Measurements from ENCODE around the gene SNX4. TPM values are rescaled to one million over a fixed set of nuclear protein-coding genes. Genes with fewer than 3 reads are reported as not detected.
"Not testable (repeated sequence)": the region's sequence is repeated elsewhere in the genome, so short reads cannot be mapped to it uniquely, and the experiment has no call there.

SNX4 gene
- total RNA-seq (2014; rRNA removed; shearing (Covaris generic)) = 40.5 and 41.8 TPM in 2 replicates

- DNase-seq (ENCODE audit: low read depth) = peak; percentile 95
Observed at GRCh38 chr3:125519678-125520562, at the start of gene SNX4. TSS of gene SNX4 (minus strand) at chr3:125520202. CDS start at chr3:125520172, 30 bp downstream.

- DNase-seq (ENCODE audit: low read depth) = no peak
Observed at GRCh38 chr3:125556314-125556713, 36.3 kb upstream of the SNX4 start.

DNA sequence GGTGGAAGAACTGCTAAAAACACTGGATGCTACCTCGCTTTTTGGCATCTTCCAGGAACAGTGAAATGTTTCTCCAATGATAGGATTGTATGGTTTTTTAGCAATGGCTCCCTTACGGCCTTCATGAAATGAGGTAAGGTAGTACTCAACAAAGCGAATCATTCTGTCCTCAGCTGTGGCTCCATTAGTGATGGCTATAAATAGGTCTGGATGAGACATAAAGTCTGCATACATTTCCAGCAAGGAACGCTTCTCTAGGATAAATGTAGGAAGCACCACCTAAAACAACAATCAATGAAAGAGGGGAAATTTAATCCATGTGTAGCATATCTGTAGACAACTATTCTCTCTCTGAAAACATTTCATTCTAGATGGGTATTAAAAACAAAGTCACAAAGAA is 32.4 kb upstream of the SNX4 start:
- DNase-seq (ENCODE audit: low read depth) = no peak

DNA sequence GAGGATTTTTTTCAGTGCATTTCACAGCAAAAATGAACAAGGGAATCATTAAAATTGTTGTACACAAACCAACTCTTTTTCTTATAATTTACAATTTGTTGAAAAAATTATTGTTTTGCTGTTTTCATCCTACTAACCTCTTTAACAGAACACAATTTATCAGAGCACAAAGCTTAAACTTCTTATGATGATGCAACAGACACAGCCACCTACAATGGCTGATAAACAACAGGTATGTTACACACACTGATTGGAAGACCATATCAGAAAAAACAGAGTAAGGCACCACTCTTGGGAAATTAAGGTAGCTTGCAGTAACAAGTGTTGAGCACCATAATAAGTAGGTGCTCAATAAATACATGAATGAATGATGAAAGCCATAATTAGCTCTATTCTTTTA is 8.9 kb upstream of the SNX4 start:
- no peak for DNase-seq (ENCODE audit: low read depth)

GRCh38 chr3:125525153-125525552 is 5.2 kb upstream of the SNX4 start:
- DNase-seq (ENCODE audit: low read depth) = no peak

DNA sequence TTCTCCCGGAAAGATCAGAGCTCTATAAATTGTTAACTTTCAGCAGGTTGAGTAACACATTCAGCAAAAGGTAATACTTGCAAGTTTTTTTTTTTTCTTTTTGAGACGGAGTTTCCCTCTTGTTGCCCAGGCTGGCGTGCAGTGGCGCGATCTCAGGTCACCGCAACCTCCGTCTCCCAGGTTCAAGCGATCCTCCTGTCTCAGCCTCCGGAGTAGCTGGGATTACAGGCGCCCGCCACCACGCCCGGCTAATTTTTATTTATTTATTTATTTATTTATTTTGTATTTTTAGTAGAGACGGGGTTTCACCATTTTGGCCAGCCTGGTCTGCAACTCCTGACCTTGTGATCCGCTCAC is 539 bp upstream of the SNX4 start:
- DNase-seq (ENCODE audit: low read depth) = not testable (repeated sequence)

- DNase-seq (ENCODE audit: low read depth) = no peak
Observed at GRCh38 chr3:125515421-125515820, 4.6 kb downstream of the SNX4 start.

DNA sequence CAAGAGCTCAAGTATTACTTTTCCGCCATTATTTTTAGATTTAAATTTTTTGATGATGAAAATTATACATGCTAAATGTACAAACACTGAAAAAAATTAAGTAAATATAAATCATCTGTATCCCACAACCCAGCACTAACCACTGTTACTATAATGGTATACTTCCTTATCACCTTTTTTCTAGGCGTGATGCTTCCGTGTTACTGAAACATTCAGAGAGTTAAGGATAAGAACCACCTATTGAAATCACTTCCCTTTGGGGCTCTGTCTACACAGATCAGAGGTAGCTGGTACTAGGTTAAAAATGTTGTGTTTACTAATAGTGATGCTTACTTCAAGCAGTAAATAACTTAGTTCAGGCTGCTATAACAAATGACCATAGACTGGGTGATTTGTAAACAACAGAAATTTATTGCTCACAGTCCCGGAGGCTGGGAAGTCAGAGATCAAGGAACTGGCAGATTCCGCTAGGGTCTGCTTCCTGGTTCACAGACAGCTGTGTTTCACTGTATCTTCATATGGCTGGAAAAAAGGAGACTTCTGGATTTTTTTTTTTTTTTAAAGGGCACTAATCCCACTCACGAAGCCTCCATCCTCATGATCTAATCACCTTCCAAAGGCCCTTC is 6.4 kb downstream of the SNX4 start:
- DNase-seq (ENCODE audit: low read depth) = no peak

DNA sequence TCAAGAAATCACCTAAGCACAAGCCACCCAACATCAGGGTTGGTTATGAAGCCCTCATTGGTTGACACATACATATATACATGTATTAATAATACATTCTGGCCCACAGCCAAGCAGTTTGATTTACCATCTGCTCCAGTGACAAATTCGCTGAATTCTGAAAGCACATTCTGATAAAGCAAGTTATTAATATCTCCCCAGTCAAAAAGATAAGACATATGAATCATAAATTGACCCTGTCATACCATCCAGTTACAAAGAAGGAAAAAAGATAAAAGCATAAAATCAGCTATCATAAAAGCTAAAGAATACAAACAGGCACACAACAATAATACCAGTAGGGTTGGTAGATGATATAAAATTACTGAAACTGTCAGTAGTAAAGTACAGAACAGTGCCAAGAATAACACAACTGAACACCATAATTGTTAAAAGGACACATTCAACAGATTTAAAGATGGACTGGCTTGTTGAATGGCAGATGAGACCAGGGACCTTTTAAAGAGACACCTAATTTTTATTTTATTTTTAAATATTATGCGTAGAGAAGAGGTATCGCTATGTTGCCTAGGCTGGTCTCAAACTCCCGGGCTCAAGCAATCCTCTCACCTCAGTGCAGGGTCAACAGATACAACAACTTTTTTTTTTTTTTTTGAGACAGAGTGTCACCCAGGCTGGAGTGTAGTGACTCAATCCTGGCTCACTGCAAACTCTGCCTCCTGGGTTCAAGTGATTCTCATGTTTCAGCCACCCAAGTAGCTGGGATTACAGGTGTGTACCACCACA is 7.7 kb downstream of the SNX4 start:
- no peak for DNase-seq (ENCODE audit: low read depth)

DNA sequence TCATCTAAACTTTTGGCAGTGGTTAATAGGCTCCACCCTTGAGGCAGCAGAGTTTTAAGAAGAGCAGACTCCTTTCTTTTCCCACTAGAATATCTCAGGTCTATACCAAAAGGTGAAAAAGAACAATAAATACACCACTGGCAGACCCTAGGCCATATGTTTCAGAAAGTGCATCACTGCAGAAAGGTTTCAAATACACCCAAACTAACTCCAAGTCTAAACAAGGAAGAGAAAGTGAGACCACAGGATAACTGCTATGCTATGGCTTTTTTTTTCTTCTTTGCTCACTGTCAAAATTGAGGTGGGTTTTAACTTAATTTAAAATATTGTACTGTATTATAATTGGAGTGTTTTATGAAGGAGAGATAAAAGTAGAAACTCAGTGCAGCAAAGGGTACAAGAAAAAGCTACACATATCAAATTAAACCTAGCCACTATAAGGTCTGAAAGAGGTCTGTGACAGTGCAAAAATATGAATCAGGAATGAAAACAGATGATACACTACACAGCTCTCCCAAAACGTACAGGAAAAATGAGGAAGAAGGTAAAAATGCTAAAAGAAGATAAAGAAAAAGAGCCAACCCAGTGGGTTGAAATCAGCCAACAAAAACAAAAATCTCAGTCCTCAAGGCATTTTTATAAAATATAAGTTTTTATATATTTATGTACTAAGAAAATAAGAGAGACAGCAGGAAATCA is 8.4 kb downstream of the SNX4 start:
- no peak for DNase-seq (ENCODE audit: low read depth)

DNA sequence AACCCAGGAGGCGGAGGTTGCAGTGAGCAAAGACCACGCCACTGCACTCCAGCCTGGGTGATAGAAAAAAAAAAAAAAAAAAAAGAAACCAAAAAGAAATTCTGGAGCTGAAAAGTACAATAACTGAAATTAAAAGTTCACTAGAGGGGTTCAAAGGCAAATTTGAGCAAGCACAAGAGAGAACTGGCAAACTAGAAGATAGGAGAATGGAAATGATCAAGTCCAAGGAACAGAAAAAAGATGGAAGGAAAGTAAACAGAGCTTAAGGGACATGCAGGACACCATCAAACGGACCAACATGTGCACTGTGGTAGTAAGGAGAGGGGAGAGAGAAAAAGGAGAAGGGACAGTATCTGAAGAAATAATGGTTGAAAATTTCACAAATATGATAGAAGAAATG is 12.9 kb downstream of the SNX4 start:
- no peak for DNase-seq (ENCODE audit: low read depth)

DNA sequence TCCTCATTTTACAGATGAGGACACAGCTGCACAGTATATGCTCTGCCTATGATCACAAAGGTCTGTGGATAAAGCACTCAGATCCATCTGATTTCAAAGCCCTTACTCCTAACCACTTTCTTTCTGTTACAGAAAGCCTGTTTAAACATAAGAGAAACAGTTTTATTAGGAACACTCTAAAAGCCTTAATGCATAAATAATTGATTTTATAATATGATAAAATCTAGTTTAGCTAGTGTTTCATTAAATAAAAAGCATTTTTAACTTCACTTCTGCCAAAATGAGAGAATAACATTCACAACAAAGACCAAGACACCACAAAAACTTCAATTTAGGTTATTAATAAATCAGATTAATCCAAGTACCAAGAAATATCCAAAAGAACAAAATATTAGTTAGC is 21.4 kb downstream of the SNX4 start:
- no peak for DNase-seq (ENCODE audit: low read depth)

GRCh38 chr3:125496701-125497100 is 23.3 kb downstream of the SNX4 start:
- DNase-seq (ENCODE audit: low read depth) = no peak

DNA sequence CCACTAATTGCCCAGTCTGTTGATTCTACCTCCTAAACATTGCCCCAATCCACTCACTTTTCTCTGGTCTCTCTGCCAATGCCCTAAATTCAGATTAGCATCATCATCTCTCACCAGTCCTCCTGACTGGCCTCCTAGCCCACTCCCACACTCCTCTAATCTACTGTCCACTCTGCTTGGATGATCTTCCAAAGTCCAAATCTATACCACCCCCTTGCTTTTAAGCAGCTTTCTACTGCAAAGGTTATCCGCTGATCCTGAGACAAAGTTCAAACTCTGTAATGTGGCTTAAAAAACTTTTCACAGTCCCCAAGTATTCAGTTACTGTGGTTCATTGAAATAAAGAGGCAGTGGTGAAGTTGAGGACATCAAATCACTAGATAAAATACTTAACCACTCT is 37.6 kb downstream of the SNX4 start:
- DNase-seq (ENCODE audit: low read depth) = no peak

DNA sequence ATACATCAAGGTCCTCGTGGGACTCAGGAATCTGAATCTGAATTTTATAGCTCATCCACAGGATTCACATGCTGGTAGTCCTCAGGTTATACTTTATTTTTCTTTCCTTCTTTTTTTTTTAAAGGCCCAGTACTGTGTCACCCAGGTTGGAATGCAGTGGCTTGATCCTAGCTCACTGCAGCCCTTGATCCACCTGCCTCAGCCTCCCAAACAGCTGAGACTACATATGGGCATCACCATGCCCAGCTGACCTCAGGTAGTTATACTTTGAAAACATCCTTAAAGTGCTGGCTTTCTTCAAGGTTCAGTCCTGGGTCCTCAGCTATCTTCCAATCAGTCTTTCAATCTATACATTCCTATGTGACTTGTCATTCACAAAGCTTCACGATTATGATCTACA is 38.2 kb downstream of the SNX4 start:
- DNase-seq (ENCODE audit: low read depth) = no peak

DNA sequence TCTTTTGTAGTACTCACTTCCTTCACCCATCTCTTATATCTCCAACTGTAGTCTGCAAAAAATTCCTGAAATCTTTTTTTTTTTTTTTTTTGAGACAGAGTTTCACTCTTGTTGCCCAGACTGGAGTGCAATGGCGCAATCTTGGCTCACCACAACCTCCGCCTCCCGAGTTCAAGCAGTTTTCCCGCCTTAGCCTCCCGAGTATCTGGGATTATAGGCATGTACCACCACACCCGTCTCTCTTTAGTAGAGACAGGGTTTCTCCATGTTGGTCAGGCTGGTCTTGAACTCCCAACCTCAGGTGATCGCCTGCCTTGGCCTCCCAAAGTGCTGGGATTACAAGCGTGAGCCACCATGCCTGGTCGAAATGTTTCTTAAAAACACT is 38.6 kb downstream of the SNX4 start:
- DNase-seq (ENCODE audit: low read depth) = not testable (repeated sequence)

DNA sequence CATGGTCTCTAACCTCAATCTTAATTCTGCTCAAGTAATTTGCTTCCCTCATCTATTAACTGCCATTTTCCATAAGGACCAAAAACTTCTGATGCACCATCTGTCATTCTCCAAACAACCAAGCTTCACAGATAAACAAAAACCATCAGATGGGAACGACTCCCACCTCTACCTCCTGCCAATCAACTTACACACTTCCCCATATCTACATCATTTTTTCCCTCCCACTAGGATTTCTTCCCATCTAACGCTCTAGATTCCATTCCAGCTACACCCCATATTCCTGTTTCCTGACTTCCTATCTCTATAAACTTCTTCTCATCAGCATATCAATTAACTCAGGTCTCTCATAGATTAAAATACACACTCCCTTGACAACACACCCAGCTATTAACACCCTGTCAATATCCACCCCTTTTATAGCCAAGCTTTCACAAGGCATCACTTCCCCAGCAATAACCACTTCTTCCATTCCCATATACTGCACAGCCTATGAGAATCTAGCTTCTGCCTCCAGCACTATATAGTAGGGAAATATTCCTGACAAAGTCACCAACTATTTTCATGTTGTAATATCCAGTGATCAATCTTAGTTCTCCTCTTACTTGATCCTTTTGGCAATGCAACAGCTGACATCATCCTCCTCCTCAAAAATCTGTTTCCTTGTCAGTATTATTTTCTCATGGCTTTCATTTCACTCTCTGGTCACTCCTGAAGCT is 39.2 kb downstream of the SNX4 start:
- DNase-seq (ENCODE audit: low read depth) = no peak

GRCh38 chr3:125479091-125479490 is 40.9 kb downstream of the SNX4 start:
- no peak for DNase-seq (ENCODE audit: low read depth)

DNA sequence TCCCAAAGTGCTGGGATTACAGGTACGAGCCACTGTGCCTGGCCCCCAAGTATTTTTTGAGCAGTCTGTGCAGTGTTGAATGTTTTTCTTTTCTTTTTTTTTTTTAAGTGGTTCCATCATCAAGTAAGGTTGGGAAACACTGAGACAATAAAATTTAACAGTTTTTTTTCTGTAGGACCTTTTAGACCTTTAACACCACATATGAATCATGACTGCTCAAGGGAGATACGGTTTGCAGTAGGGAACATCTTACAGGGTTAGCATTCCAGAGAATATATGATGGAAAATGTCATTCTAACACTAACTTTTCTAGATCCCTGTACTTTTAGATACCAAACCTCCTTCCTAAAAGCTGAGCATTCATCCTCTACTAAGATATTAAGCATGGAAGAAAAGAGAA is 41.7 kb downstream of the SNX4 start:
- DNase-seq (ENCODE audit: low read depth) = no peak

GRCh38 chr3:125477701-125478100 is 42.3 kb downstream of the SNX4 start:
- no peak for DNase-seq (ENCODE audit: low read depth)

DNA sequence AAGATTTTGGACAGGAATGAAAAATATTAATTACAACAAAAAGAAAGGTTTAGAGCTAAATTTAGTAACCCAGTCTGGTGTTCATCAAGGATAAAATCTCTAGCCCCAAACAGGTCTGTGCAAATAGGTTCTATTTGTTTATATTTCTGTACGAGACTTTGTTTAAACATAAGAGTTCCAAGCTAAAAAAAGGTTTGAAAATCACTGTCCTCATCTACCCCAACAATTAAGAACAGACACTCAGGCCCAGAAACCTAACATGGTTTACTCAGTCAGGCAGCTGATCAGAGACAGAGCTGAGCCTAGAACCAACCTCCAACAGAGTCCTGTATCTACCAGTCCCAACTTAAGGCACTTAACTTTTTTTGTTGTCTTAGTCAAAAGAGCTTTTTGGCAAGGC is 49.3 kb downstream of the SNX4 start:
- DNase-seq (ENCODE audit: low read depth) = no peak

Measured in RPMI7951 (cell line).